GM19467 (cell line): Measurements from ENCODE around the gene CCDC167.

Experiments
- ATAC-seq: cut with Tn5 transposase; IDR thresholded peaks from one replicate; pipeline ENCODE4 v1.9.1; 2021; ENCODE audit warnings: mild to moderate bottlenecking, moderate library complexity; ENCODE audit not compliant: unreplicated experiment

CCDC167 gene

GRCh38 chr6:37491171-37491829 lies 8.4 kb downstream of the CCDC167 start:
- ATAC-seq: no peak

- ATAC-seq: no peak
These were observed 9.0 kb downstream of the CCDC167 start for GRCh38 chr6:37490536-37491170.

- ATAC-seq: no peak
These were observed 9.9 kb downstream of the CCDC167 start for GRCh38 chr6:37489697-37490336.

- ATAC-seq: no peak
These were observed 11.2 kb downstream of the CCDC167 start for GRCh38 chr6:37488476-37488875.

GRCh38 chr6:37487591-37488380 lies 11.9 kb downstream of the CCDC167 start:
- no peak for ATAC-seq

GRCh38 chr6:37486121-37486839 lies 13.4 kb downstream of the CCDC167 start:
- no peak for ATAC-seq

- ATAC-seq: no peak
These were observed 14.4 kb downstream of the CCDC167 start for GRCh38 chr6:37485291-37485702.

- no peak for ATAC-seq
These were observed 14.9 kb downstream of the CCDC167 start for GRCh38 chr6:37484786-37485170.

- ATAC-seq: no peak
These were observed 15.5 kb downstream of the CCDC167 start for GRCh38 chr6:37483917-37484785.

GRCh38 chr6:37483252-37483901 lies 16.3 kb downstream of the CCDC167 start:
- ATAC-seq: no peak

- no peak for ATAC-seq
These were observed 17.0 kb downstream of the CCDC167 start for GRCh38 chr6:37482606-37483251.

- ATAC-seq: no peak
These were observed 17.7 kb downstream of the CCDC167 start for GRCh38 chr6:37481711-37482605.

- no peak for ATAC-seq
These were observed 18.6 kb downstream of the CCDC167 start for GRCh38 chr6:37480951-37481534.

GRCh38 chr6:37480118-37480736 lies 19.5 kb downstream of the CCDC167 start:
- no peak for ATAC-seq

- no peak for ATAC-seq
These were observed 20.3 kb downstream of the CCDC167 start for GRCh38 chr6:37479266-37479854.

- no peak for ATAC-seq
These were observed 20.9 kb downstream of the CCDC167 start for GRCh38 chr6:37478827-37479226.
